PC-3 (cell line): ENCODE results near the gene USP53.

Experiments used
- EZH2 ChIP-seq: fragments of 300-600 bp; sonication (generic); IDR thresholded peaks from one replicate; pipeline ENCODE4 v1.6.1; 2017; ENCODE audit warnings: antibody characterized with exemption, mild to moderate bottlenecking, low read length; ENCODE audit not compliant: unreplicated experiment
- EZH2phosphoT487 ChIP-seq: fragments of 300-600 bp; sonication (generic); IDR thresholded peaks from 2 replicates; pipeline ENCODE4 v1.6.1; 2018; ENCODE audit warnings: mild to moderate bottlenecking, antibody characterized with exemption, low read length, borderline replicate concordance
- TF ChIP-seq, protein P1 (sequence below): fragments of 300-600 bp; sonication (generic); conservative IDR thresholded peaks from 2 replicates; pipeline ENCODE4 v1.5.1; 2017; ENCODE audit warnings: antibody characterized with exemption, low read depth, mild to moderate bottlenecking, low read length

DNA sequence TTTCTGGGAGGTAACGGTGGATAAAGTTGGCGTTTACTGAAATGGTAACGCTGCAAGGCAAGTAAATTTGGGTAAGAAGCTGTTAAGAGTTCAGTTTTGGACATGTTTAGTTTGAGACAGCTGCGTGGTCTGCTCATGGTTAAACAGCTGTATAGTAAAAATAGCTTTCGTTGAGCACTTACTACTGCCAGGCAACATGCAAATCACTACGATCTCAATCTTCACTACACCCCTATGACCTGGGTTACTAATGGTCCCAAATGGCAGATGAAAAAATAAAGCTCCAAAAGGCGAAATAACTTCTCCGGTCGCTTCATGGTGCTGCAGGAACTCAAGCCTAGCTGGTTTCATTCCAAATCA, 87.2 kb downstream of the USP53 start:
- no peak for TF ChIP-seq EZH2phosphoT487
- TF ChIP-seq, protein P1, sequence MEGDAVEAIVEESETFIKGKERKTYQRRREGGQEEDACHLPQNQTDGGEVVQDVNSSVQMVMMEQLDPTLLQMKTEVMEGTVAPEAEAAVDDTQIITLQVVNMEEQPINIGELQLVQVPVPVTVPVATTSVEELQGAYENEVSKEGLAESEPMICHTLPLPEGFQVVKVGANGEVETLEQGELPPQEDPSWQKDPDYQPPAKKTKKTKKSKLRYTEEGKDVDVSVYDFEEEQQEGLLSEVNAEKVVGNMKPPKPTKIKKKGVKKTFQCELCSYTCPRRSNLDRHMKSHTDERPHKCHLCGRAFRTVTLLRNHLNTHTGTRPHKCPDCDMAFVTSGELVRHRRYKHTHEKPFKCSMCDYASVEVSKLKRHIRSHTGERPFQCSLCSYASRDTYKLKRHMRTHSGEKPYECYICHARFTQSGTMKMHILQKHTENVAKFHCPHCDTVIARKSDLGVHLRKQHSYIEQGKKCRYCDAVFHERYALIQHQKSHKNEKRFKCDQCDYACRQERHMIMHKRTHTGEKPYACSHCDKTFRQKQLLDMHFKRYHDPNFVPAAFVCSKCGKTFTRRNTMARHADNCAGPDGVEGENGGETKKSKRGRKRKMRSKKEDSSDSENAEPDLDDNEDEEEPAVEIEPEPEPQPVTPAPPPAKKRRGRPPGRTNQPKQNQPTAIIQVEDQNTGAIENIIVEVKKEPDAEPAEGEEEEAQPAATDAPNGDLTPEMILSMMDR, result no peak
- TF ChIP-seq EZH2, result no peak
